Ectodermal cell (in vitro differentiated cells): Measurements from ENCODE around the gene KCTD13. TPM values are rescaled to one million over a fixed set of nuclear protein-coding genes. Genes with fewer than 3 reads are reported as not detected.

Experiments used
- H3K27ac ChIP-seq: 2 replicates; pipeline ENCODE4 v1.7.0; 2013; ENCODE audit warnings: mild to moderate bottlenecking, low read depth, low read length; ENCODE audit not compliant: insufficient read depth, poor library complexity, severe bottlenecking
- H3K27me3 ChIP-seq: 2 replicates; pipeline ENCODE4 v1.7.0; 2013; ENCODE audit warnings: mild to moderate bottlenecking, low read length; ENCODE audit not compliant: insufficient read depth, control insufficient read depth, poor library complexity, severe bottlenecking
- H3K36me3 ChIP-seq: one replicate; pipeline ENCODE4 v1.7.0; 2013; ENCODE audit warnings: low read length; ENCODE audit not compliant: control insufficient read depth, insufficient read depth
- H3K4me1 ChIP-seq: one replicate; pipeline ENCODE4 v1.7.0; 2013; ENCODE audit warnings: low read length; ENCODE audit not compliant: control insufficient read depth, insufficient read depth
- H3K4me3 ChIP-seq: 2 replicates; pipeline ENCODE4 v1.7.0; 2013; ENCODE audit warnings: low read depth, low read length, control low read depth; ENCODE audit not compliant: insufficient read depth
- H3K9me3 ChIP-seq: 2 replicates; pipeline ENCODE4 v1.7.0; 2013; ENCODE audit warnings: mild to moderate bottlenecking, low read length, moderate library complexity; ENCODE audit not compliant: control insufficient read depth
- WGBS, 2 experiments: methylation state at CpG; one replicate each; pipeline ENCODE4 v1.1.7; 2013; ENCODE audit warnings: missing lambda C conversion rate in 2 of 2; 5-methylcytosine and 5-hydroxymethylcytosine counted together
- polyA plus RNA-seq, 4 experiments: library from polyadenylated mRNA; stranded (reverse); fragments of 50-300 nt; gene quantifications; one replicate each; pipeline ENCODE4 v1.2.3, GENCODE V29; 2013

KCTD13 gene, protein sequence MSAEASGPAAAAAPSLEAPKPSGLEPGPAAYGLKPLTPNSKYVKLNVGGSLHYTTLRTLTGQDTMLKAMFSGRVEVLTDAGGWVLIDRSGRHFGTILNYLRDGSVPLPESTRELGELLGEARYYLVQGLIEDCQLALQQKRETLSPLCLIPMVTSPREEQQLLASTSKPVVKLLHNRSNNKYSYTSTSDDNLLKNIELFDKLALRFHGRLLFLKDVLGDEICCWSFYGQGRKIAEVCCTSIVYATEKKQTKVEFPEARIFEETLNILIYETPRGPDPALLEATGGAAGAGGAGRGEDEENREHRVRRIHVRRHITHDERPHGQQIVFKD
- polyA plus RNA-seq (2013, experiment 1 of 4) = 15.4 TPM
- polyA plus RNA-seq (2013, experiment 2 of 4) = 11.1 TPM
- polyA plus RNA-seq (2013, experiment 3 of 4) = 13.2 TPM
- polyA plus RNA-seq (2013, experiment 4 of 4) = 14.0 TPM

DNA sequence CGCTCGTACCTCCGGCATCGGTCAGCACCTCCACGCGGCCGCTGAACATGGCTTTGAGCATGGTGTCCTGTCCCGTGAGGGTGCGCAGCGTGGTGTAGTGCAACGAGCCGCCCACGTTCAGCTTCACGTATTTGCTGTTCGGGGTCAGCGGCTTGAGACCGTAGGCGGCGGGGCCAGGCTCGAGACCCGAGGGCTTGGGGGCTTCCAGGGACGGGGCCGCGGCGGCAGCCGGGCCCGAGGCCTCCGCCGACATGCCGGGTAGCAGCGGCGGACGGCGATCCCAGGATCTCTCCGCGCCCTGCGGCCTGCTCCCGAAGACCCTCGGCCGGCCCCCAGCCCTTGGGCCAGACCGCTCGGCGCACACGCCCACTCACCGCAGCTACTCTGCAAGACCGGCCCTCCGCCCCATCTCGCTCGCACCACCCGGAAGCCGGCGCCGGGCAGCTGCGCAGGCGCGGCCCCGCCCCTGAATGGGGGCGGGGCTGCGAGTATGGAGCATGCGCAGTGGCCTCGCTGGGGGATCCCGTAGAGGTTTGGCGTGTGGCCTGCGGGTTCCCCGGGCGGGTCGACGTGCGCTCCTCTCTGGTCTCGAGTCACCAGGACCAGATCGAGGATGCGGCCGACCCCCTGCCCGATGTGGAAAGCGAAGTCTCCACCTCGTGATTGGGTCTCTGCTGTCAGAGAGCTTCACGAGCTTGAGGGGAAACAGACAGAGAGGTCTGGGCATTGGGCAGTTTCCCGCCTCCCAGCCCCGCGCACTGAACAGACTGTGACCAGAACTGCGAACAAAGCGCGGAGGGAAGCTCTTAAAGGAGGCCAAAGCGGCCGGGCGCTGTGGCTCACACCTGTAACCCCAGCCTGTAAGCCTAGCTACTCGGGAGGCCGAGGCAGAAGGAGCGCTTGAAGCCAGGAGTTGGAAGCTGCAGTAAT lies at the start of gene KCTD13:
TSS of gene KCTD13 (minus strand) at position 446 of the 930 bp plus-strand sequence. CDS start at position 253, 193 bp downstream.
- WGBS, 2 experiments = 0 to 1% methylated on average over 89 of the region's 89 CpGs
- Histone ChIP-seq H3K27me3 (no peaks in the 10 kb centered on the region), H3K9me3 (no peaks in the 10 kb centered on the region), H3K4me3 (peak within 1 kb of the TSS; percentile 81), H3K36me3 (no peaks in the 10 kb centered on the region), H3K4me1 (no peaks in the 10 kb centered on the region), H3K27ac (peak within 1 kb of the TSS; percentile 80)

DNA sequence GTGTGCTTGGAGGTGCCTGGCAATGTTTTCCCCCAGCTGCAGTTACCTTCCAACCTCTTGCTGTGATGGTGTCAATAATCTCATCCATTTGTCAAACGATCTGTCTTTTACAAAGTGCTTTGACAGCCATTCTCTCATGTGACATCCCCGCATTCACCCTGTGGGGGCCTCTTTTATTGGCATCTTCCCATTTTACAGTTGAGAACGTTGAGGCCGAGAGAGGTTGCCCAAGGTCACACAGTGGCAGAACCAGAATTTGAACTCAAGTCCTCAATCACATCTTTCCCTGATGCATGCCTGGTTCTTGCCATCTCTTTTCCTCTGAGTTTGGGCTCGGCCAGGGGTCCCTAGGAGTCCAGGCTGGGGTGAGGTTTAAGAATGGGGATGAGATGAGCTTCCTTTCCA lies 49.1 kb upstream of the KCTD13 start:
- H3K27me3 ChIP-seq = no peaks in the 10 kb centered on the region
- peaks cover 26% of the 10 kb centered on the region for H3K4me1 ChIP-seq
- H3K27ac ChIP-seq = no peak overlapping the region
- 77 to 85% methylated on average over 5 of the region's 5 CpGs for WGBS, 2 experiments
- H3K4me3 ChIP-seq = peak overlapping the region; percentile 64
- H3K36me3 ChIP-seq = peaks cover 22% of the 10 kb centered on the region
- H3K9me3 ChIP-seq = peaks cover 3% of the 10 kb centered on the region

DNA sequence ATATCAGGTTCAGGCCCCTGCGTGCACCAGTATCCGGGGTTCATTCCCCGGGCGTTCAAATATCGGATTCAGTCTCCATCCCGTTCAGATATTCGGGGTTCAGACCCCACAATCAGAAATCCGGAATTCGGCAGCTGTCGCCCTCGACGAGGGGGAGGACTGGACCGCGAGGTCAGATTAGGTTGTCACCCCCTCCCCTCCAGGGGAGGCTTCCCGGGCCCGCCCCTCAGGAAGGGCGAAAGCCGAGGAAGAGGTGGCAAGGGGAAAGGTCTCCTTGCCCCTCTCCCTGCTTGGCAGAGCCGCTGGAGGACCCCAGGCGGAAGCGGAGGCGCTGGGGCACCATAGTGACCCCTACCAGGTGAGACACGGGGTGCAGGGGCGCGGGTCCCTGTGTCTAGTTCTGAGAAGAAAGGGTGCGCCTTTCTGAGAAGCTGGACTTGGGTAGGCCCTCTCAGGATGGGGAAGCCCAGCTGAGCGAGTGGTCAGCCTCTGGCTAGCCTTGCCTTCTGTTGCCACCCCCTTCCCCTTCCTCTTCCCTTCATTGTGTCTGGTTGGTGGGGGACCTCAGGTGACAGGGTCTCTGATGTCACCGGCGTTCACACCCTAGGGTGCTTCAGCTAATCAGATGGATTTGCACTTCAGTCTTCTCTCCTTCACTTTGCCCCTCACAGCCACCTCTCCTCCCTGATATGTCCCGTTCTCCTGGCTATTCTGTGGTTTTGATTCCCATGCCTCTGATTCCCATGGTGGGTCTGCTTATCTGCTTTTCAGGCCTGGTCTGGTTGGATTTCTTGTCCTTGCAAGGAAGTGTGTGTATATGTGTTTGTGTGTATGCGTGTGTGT lies 48.5 kb upstream of the KCTD13 start:
- 8% methylated on average over 31 of the region's 31 CpGs for WGBS, 2 experiments
- H3K4me1 ChIP-seq = peaks cover 26% of the 10 kb centered on the region
- H3K27ac ChIP-seq = peak overlapping the region; percentile 11
- no peaks in the 10 kb centered on the region for H3K27me3 ChIP-seq
- H3K4me3 ChIP-seq = peak overlapping the region; percentile 64
- peaks cover 3% of the 10 kb centered on the region for H3K9me3 ChIP-seq
- H3K36me3 ChIP-seq = peaks cover 20% of the 10 kb centered on the region

DNA sequence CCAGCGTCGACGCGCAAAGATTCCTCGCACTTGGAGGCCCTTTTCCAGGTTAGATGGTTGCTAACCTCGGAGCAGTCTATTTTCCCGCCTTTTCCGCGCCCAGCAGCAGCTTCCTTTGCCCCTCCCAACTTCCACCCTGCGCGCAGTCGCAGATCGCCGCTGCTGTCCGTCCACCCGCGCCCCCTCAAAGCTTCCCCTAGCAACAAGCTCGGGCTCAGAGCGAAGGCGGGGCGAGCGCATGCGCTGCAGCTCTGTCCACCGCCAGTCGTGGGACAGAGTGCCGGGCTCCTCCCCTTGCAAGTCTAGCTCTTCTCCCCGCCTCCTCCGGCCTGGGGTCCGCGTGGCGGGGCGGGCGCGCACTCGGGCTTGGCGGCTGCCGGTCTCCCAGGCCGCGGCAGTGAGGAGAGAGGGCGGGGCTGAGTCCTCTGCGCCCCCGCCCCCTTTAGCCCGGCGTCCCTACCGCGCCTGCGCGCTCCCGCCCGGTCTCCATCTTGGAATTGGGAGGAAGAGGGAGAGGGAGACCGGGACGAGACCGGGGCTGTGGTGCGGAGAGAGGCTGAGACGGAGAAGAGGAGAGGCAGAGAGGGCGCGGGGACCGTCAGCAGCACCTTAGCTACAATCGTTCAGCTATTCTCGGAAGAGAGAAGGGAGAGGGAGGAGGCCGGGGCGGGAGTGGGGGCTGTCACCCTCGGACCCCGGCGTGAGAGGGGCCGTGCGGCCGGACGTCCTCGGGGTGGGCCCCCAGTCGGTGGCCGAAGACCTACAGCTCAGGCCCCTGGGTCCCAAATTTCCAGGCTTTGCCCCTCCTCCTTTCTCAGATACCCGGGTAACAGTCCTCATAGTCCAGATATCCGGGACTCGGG lies 47.6 kb upstream of the KCTD13 start, which contains the start of gene TAOK2:
TSS of gene TAOK2 (plus strand) at position 485 of the 863 bp plus-strand sequence. CDS start 3,905 bp downstream, outside the sequence.
- WGBS, 2 experiments = 3% methylated on average over 75 of the region's 75 CpGs
- peaks cover 3% of the 10 kb centered on the region for H3K9me3 ChIP-seq
- H3K4me1 ChIP-seq = peaks cover 26% of the 10 kb centered on the region
- H3K27me3 ChIP-seq = no peaks in the 10 kb centered on the region
- H3K27ac ChIP-seq = peak within 1 kb of the TSS; percentile 11
- H3K36me3 ChIP-seq = peaks cover 16% of the 10 kb centered on the region
- peak within 1 kb of the TSS; percentile 64 for H3K4me3 ChIP-seq

DNA sequence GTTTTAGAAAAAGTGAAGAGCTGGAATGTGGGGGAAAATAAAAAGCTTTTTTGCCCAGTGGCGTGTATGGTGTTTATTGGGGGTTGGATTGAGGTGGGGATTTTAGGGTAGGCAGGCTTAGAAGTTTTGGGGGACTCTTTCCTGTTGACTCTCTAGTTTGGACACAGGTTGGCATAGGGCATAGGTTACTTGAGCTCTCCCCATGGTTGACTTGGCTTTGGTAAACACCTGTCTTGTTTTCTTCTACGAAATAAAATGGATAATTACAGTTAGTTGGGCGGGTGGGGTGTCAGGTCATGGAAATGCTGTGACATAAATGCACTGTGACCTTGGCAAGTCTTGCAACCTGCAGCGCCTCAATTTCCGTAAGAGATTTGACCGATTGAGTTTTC lies 47.0 kb upstream of the KCTD13 start:
- peaks cover 15% of the 10 kb centered on the region for H3K36me3 ChIP-seq
- no peaks in the 10 kb centered on the region for H3K27me3 ChIP-seq
- 81% methylated on average over 6 of the region's 6 CpGs for WGBS, 2 experiments
- H3K9me3 ChIP-seq = peaks cover 3% of the 10 kb centered on the region
- H3K4me3 ChIP-seq = no peak overlapping the region
- no peak overlapping the region for H3K27ac ChIP-seq
- H3K4me1 ChIP-seq = peaks cover 26% of the 10 kb centered on the region

DNA sequence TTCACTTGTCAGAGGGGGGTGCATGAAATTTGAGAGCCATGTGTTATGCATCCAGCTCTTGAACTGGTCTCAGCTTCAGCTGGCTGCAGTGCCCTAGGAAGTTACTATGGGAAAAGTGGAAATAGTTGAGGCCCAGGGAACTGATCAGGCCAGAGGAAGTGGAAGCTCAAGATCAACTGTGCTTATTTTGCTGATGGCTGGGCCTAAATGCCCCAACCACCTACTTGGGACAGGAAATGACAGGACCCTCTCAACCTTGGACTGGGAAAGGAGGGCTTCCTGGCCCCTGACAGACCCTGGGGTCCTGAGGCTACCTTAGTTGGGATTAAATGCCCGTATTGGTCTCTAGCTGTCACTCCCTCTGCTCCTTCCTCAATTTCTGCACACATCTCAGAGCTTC lies 46.5 kb upstream of the KCTD13 start:
- Histone ChIP-seq H3K9me3 (peaks cover 3% of the 10 kb centered on the region), H3K4me3 (no peak overlapping the region), H3K27ac (no peak overlapping the region), H3K4me1 (peaks cover 26% of the 10 kb centered on the region), H3K27me3 (no peaks in the 10 kb centered on the region), H3K36me3 (peaks cover 16% of the 10 kb centered on the region)
- 95 to 97% methylated on average over 1 of the region's 1 CpG for WGBS, 2 experiments

DNA sequence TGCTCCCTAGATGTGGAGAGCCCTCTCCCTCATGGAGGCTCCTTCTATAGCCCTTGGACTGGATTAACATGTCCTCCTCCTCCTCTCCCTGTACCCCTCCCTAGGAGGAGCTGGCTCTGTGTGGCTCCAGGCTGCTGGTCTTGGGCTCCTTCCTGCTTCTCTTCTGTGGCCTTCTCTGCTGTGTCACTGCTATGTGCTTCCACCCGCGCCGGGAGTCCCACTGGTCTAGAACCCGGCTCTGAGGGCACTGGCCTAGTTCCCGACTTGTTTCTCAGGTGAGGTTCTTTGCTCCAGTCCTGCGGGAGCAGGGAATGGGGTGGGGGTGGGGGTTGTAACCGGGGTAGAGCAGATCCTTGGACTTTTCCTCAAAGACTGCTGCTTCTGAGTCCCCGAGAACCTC lies 45.3 kb upstream of the KCTD13 start:
- peaks cover 17% of the 10 kb centered on the region for H3K4me1 ChIP-seq
- H3K4me3 ChIP-seq = no peak overlapping the region
- no peaks in the 10 kb centered on the region for H3K27me3 ChIP-seq
- no peak overlapping the region for H3K27ac ChIP-seq
- peaks cover 3% of the 10 kb centered on the region for H3K9me3 ChIP-seq
- H3K36me3 ChIP-seq = peaks cover 16% of the 10 kb centered on the region
- 97 to 99% methylated on average over 8 of the region's 8 CpGs for WGBS, 2 experiments

DNA sequence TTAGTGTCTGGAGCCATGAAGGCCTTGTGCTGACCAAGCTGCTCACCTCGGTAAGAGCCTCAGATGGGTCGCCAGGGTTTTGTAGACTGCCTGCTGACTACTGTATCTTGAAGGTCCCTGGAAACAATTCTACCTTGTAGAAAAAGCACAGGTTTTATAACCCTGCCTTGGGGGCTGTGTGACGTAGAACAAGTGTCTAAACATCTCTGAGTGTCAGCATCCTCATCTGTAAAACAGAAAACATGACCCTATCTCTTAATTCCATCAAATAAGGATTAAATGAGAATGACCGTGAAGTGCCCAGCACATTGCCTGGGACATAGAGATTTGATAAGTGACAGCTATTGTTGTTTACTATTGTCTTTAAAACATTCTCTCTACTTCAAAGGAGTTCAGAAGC lies 42.2 kb upstream of the KCTD13 start:
- Histone ChIP-seq H3K36me3 (peaks cover 16% of the 10 kb centered on the region), H3K27ac (no peak overlapping the region), H3K9me3 (peaks cover 3% of the 10 kb centered on the region), H3K4me1 (no peaks in the 10 kb centered on the region), H3K4me3 (no peak overlapping the region), H3K27me3 (no peaks in the 10 kb centered on the region)
- WGBS, 2 experiments = 91 to 93% methylated on average over 4 of the region's 4 CpGs
